ENCODE results near the gene TEDC2. TPM values are rescaled to one million over a fixed set of nuclear protein-coding genes. Genes with fewer than 3 reads are reported as not detected.
A peak's percentile ranks its signal among the peaks of the same experiment; 100 is the strongest.

TEDC2 gene
- total RNA-seq, 3 donors from 2014 or later: 26.0 to 37.5 (median 32.7) TPM

DNA sequence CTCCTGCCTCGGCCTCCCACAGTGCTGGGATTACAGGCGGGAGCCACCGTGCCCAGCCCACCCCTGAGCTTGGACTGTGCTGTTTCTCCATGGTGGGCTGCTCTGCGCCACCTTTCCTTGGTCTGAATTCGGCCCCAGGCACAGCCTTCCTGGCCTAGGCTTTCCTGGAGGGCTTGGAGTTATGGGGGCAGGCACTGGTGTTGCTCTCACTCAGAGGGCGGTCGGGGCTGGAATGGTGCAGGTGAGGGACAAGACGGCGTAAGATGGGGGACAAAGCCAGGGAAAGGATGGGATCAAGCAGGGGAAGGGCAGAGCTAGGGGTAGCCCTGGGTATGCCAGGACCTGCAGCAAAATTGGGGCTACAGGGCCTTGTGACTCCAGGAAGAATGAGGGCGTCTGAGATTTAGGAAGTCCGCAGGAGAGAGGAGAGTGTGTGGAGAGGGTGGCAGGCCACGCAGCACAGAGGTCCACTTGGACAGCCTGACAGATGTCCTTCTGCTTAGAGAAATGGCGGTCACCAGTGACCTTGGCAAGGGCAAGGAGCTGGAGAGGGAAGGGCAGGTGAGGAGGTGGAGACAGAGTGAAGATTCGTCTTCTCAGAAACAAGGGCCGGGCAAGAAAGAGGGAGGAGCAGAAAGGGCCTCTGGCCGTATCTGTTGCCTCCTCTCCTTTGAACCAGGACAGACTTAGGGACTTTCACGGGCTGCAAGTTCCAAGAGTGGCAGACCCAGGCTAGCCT is 52.3 kb downstream of the TEDC2 start:
- Mint-ChIP-seq H3K4me1 (ENCODE audit: low read depth) (peaks cover 38% of the 10 kb centered on the region), H3K9me3 (no peaks in the 10 kb centered on the region), H3K4me3 (peak overlapping the region; percentile 86), H3K27me3 (ENCODE audit: low read depth) (no peaks in the 10 kb centered on the region), H3K36me3 (ENCODE audit: insufficient read depth) (peaks cover 6% of the 10 kb centered on the region)
- DNase-seq (peak; percentile 2), ATAC-seq (no peak)

DNA sequence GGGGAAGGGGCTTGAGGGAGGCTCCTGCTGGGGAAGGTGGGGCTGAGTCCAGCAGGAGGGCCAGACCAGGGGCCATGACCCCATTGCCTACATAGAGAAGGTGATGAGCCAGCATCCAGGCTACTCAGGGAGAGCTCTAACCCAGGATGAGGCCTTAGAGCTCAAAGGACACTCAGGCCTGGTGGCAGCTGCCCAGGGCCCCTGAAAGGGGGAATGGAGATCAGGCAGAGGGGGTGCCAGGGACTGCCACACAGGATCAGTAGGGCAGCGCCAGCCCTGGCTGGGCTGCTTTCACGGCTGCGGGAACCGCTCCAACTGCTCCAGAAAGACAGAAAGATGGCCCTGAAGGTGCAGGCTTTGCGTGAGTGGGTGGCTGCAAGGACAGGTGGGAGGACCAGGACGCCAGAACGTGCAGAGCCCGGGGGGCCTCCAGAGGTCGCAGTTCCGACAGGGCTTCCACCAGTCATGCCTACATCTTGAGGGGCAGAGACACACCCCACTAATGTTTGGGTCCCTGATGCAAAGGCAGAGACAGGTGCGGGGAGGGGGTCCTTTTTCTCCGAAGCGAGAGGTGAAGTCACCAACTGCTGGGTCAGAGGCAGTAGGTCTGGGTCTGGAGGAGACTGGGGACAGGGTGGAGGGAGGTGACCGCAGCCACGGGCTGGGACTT is 53.0 kb downstream of the TEDC2 start:
- no peaks in the 10 kb centered on the region for H3K9me3 Mint-ChIP-seq

DNA sequence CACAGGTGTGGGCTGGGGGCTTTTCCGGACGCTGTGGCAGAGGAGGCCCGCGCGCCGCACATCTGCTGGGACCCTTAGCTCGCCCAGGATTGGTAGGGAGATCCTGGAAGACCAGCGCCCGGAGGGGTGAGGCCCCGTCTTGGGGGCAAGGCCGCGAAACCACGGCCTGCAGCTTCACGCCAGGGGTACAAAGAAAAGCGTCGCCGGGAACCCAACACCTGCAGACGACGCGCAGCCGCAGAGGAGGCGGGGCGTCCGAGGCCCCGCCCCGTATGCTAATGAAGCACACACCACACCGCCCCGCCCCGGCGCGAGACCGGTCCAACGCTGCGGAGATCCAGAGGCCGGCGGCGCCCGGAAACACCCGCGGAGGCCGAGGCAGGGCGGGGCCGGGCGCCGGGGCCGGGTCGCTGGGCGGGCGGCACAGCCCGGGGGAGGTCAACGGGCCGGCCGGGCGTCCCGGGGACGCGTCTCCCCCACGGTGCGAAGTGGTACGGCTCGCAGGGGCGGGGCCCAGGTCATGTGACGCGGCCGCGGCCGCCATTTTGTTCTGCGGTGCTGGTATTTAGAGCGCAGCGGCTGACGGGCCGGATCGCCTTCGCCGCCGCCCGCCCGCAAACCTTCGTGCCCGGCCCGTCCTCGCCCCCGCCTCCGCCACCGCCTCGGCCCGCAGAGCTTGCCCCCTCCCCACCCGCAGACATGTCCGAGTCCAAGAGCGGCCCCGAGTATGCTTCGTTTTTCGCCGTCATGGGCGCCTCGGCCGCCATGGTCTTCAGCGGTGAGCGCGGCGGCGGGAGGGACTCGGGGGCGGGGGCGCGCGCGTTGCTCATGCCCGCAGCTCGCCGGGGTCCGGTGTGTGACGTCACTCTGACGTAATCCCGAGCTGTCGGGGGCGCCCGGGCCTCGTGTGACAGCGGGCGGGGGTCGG is 53.8 kb downstream of the TEDC2 start, which contains the start of gene ATP6V0C:
TSS of gene ATP6V0C (plus strand) at position 548 of the 928 bp plus-strand sequence. CDS start at position 700, 152 bp downstream.
- ATAC-seq: peak; percentile 85 to 91
- peak; percentile 87 for DNase-seq
- Mint-ChIP-seq H3K4me3 (peak within 1 kb of the TSS; percentile 93), H3K36me3 (ENCODE audit: insufficient read depth) (peaks cover 6% of the 10 kb centered on the region), H3K4me1 (ENCODE audit: low read depth) (peaks cover 48% of the 10 kb centered on the region), H3K27me3 (ENCODE audit: low read depth) (no peaks in the 10 kb centered on the region), H3K9me3 (no peaks in the 10 kb centered on the region)

More for the DNA sequence above, 53.0 kb downstream of the TEDC2 start:
- Mint-ChIP-seq H3K4me3 (peak overlapping the region; percentile 86), H3K36me3 (ENCODE audit: insufficient read depth) (peaks cover 6% of the 10 kb centered on the region), H3K4me1 (ENCODE audit: low read depth) (peaks cover 45% of the 10 kb centered on the region), H3K27me3 (ENCODE audit: low read depth) (no peaks in the 10 kb centered on the region)
- no peak for ATAC-seq
- peak; percentile 10 for DNase-seq

Other genes with a start within 250 kb of the TEDC2 start
- gene BRICD5, start 249.2 kb upstream of the TEDC2 start, total RNA-seq: 1 to 10 TPM; 6.4 to 8.2 (median 6.8) TPM
- 10 to 100 TPM; 25.8 to 27.9 (median 27.2) TPM for gene PGP, start 245.3 kb upstream of the TEDC2 start, total RNA-seq
- 10 to 100 TPM; 44.3 to 48.7 (median 45.3) TPM for gene E4F1, start 236.5 kb upstream of the TEDC2 start, total RNA-seq
- 1 to 10 TPM in 1 of 3 donors, under 1 TPM in 2; 0.52 to 1.1 (median 0.86) TPM for gene DNASE1L2, start 223.7 kb upstream of the TEDC2 start, total RNA-seq
- 10 to 100 TPM; 21.6 to 23.8 (median 22.5) TPM for gene ECI1, start 208.5 kb upstream of the TEDC2 start, total RNA-seq
- gene RNPS1, start 192.0 kb upstream of the TEDC2 start, total RNA-seq: 100 to 1,000 TPM; 412 to 481 (median 413) TPM
- 1 to 10 TPM; 2.4 to 3.7 (median 2.7) TPM for gene ABCA3, start 119.4 kb upstream of the TEDC2 start, total RNA-seq
- 1 to 10 TPM; 6.7 to 7.5 (median 7.4) TPM for gene CCNF, start 30.7 kb upstream of the TEDC2 start, total RNA-seq
- gene NTN3, start 11.2 kb downstream of the TEDC2 start, total RNA-seq: not detected
- gene TBC1D24, start 15.0 kb downstream of the TEDC2 start, total RNA-seq: 10 to 100 TPM; 25.0 to 27.2 (median 26.3) TPM
- 100 to 1,000 TPM; 184 to 198 (median 188) TPM for gene ATP6V0C, start 53.8 kb downstream of the TEDC2 start, total RNA-seq
- gene AMDHD2, start 60.3 kb downstream of the TEDC2 start, total RNA-seq: 10 to 100 TPM; 32.0 to 35.3 (median 35.0) TPM
- under 1 TPM; 0.16 to 0.60 (median 0.38) TPM for gene CEMP1, start 71.3 kb downstream of the TEDC2 start, total RNA-seq
- gene PDPK1, start 77.9 kb downstream of the TEDC2 start, total RNA-seq: 10 to 100 TPM; 47.1 to 55.3 (median 54.3) TPM
- 10 to 100 TPM; 38.7 to 56.1 (median 42.0) TPM for gene KCTD5, start 222.4 kb downstream of the TEDC2 start, total RNA-seq

Data from activated T-cell treated with anti-CD3 and anti-CD28 coated beads, Interleukin-2, amount 50 U/mL, for 4 hours (primary cell).